ENCODE results near the gene MAP2K7.

Gene MAP2K7

GRCh38 chr19:7962644-7963268 lies 59.1 kb downstream of the MAP2K7 start:
- DNase-seq (ENCODE audit: low read depth, low spot score), result no peak

- no peak for DNase-seq (ENCODE audit: low read depth, low spot score)
These were observed 59.9 kb downstream of the MAP2K7 start for GRCh38 chr19:7963566-7963965.
